Measurements from ENCODE around the gene BMAL1. TPM values are rescaled to one million over a fixed set of nuclear protein-coding genes. Genes with fewer than 3 reads are reported as not detected.

BMAL1 gene
- total RNA-seq, 1 donor from 2014 or later, result 7.7 TPM

GRCh38 chr11:13349046-13349445 is 71.5 kb downstream of the BMAL1 start:
- Mint-ChIP-seq H3K9me3 (ENCODE audit: unreplicated experiment) (no peaks in the 10 kb centered on the region), H3K27ac (ENCODE audit: unreplicated experiment) (no peak overlapping the region), H3K27me3 (ENCODE audit: unreplicated experiment) (peaks cover 2% of the 10 kb centered on the region), H3K36me3 (ENCODE audit: low read depth, unreplicated experiment) (peaks cover 7% of the 10 kb centered on the region), H3K4me1 (ENCODE audit: unreplicated experiment) (peaks cover 48% of the 10 kb centered on the region), H3K4me3 (ENCODE audit: unreplicated experiment) (no peak overlapping the region)
- no peak for DNase-seq (ENCODE audit: low spot score)
- no peak for TF ChIP-seq CTCF (IDR thresholded peaks at IDR 0.05; ENCODE audit: unreplicated experiment)

GRCh38 chr11:13349581-13349980 is 72.0 kb downstream of the BMAL1 start:
- no peak for TF ChIP-seq CTCF (IDR thresholded peaks at IDR 0.05; ENCODE audit: unreplicated experiment)
- no peak overlapping the region for H3K4me3 Mint-ChIP-seq (ENCODE audit: unreplicated experiment)
- peaks cover 7% of the 10 kb centered on the region for H3K36me3 Mint-ChIP-seq (ENCODE audit: low read depth, unreplicated experiment)
- no peaks in the 10 kb centered on the region for H3K9me3 Mint-ChIP-seq (ENCODE audit: unreplicated experiment)
- no peak for DNase-seq (ENCODE audit: low spot score)
- H3K27ac Mint-ChIP-seq (ENCODE audit: unreplicated experiment), result no peak overlapping the region
- peaks cover 2% of the 10 kb centered on the region for H3K27me3 Mint-ChIP-seq (ENCODE audit: unreplicated experiment)
- peaks cover 51% of the 10 kb centered on the region for H3K4me1 Mint-ChIP-seq (ENCODE audit: unreplicated experiment)

GRCh38 chr11:13352711-13353110 is 75.1 kb downstream of the BMAL1 start:
- no peak for TF ChIP-seq CTCF (IDR thresholded peaks at IDR 0.05; ENCODE audit: unreplicated experiment)
- Mint-ChIP-seq H3K27ac (ENCODE audit: unreplicated experiment) (no peak overlapping the region), H3K4me3 (ENCODE audit: unreplicated experiment) (no peak overlapping the region), H3K4me1 (ENCODE audit: unreplicated experiment) (peaks cover 41% of the 10 kb centered on the region), H3K36me3 (ENCODE audit: low read depth, unreplicated experiment) (peaks cover 7% of the 10 kb centered on the region), H3K9me3 (ENCODE audit: unreplicated experiment) (no peaks in the 10 kb centered on the region), H3K27me3 (ENCODE audit: unreplicated experiment) (peaks cover 2% of the 10 kb centered on the region)
- DNase-seq (ENCODE audit: low spot score), result no peak

- Mint-ChIP-seq H3K27ac (ENCODE audit: unreplicated experiment) (no peak overlapping the region), H3K4me1 (ENCODE audit: unreplicated experiment) (peaks cover 39% of the 10 kb centered on the region), H3K36me3 (ENCODE audit: low read depth, unreplicated experiment) (peaks cover 7% of the 10 kb centered on the region), H3K9me3 (ENCODE audit: unreplicated experiment) (no peaks in the 10 kb centered on the region), H3K4me3 (ENCODE audit: unreplicated experiment) (no peak overlapping the region), H3K27me3 (ENCODE audit: unreplicated experiment) (peaks cover 2% of the 10 kb centered on the region)
- peak; percentile 28 for DNase-seq (ENCODE audit: low spot score)
- TF ChIP-seq CTCF (IDR thresholded peaks at IDR 0.05; ENCODE audit: unreplicated experiment), result peak; percentile 43
Measured at GRCh38 chr11:13354335-13354734, 76.7 kb downstream of the BMAL1 start.

GRCh38 chr11:13355191-13355590 is 77.6 kb downstream of the BMAL1 start:
- Mint-ChIP-seq H3K4me3 (ENCODE audit: unreplicated experiment) (no peak overlapping the region), H3K27me3 (ENCODE audit: unreplicated experiment) (peaks cover 2% of the 10 kb centered on the region), H3K36me3 (ENCODE audit: low read depth, unreplicated experiment) (peaks cover 7% of the 10 kb centered on the region), H3K27ac (ENCODE audit: unreplicated experiment) (no peak overlapping the region), H3K4me1 (ENCODE audit: unreplicated experiment) (peaks cover 43% of the 10 kb centered on the region), H3K9me3 (ENCODE audit: unreplicated experiment) (no peaks in the 10 kb centered on the region)
- no peak for DNase-seq (ENCODE audit: low spot score)
- no peak for TF ChIP-seq CTCF (IDR thresholded peaks at IDR 0.05; ENCODE audit: unreplicated experiment)
